Type B pancreatic cell (in vitro differentiated cells): ENCODE data around the gene CRYGB. TPM values are rescaled to one million over a fixed set of nuclear protein-coding genes. Genes with fewer than 3 reads are reported as not detected.

Source experiments
- DNase-seq: peaks from one replicate; pipeline ENCODE4 v3.0.0; 2021; ENCODE audit warnings: mixed read lengths; ENCODE audit not compliant: unreplicated experiment; ENCODE audit errors: extremely low spot score
- H3K27ac Mint-ChIP-seq: 2 replicates; pipeline ENCODE4 v1.8.0; 2021; ENCODE audit warnings: mild to moderate bottlenecking, mixed read lengths
- H3K27me3 Mint-ChIP-seq: 2 replicates; pipeline ENCODE4 v1.8.0; 2021; ENCODE audit warnings: mixed read lengths
- H3K36me3 Mint-ChIP-seq: 2 replicates; pipeline ENCODE4 v1.8.0; 2021; ENCODE audit warnings: mixed read lengths
- H3K4me1 Mint-ChIP-seq: one replicate; pipeline ENCODE4 v1.8.0; 2021; ENCODE audit warnings: mixed read lengths; ENCODE audit not compliant: unreplicated experiment
- H3K4me3 Mint-ChIP-seq: 2 replicates; pipeline ENCODE4 v1.8.0; 2021; ENCODE audit warnings: mild to moderate bottlenecking, mixed read lengths
- H3K9me3 Mint-ChIP-seq: 2 replicates; pipeline ENCODE4 v1.8.0; 2021; ENCODE audit warnings: mixed read lengths
- total RNA-seq: library from RNA; stranded (reverse); gene quantifications from 2 replicates; pipeline ENCODE4 v1.2.1, GENCODE V29; 2021; ENCODE audit warnings: low replicate concordance
- TF ChIP-seq, protein P1 (sequence below): fragments of 200-600 bp; sonication (generic); conservative IDR thresholded peaks from 2 replicates; pipeline ENCODE4 v1.5.0; 2021; ENCODE audit warnings: antibody characterized with exemption, mild to moderate bottlenecking

CRYGB gene
- total RNA-seq, 1 donor from 2014 or later = not detected

DNA sequence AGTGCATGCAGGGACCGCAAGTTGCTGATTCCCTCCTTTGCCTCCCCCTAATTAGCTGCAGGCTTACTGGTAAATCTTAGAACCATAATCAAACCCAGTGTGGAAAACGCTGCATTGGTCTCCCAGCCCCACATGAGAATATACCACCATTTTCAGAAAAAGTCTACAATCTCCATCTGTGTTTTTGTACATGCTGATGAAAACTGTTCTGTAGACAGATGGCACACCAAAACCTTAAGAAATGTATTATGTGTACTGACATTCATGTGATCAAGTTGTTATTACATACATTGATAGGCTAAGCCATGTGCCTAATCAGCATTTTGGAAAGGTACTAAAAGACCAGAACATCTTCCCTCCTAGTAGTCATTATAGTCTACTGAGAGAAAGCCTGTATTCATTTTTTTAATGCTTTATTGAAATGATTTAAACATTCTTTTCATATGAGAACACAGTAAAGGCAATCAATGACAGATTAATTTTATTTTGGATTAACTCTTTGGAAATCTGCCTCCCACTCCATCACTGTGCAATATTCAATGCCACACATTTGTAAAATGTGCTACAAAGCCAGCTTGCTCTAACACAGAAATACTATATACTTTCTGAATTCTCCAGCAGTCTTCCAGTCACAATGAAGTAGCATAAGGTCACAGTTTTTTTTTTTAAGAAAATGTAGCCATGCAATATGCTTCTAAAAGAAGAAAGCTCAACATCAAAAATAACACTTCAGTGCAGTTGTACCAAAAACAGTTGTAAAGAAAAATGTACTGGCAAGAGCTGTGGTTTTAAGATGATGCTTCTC lies 19.2 kb upstream of the CRYGB start:
- no peaks in the 10 kb centered on the region for H3K9me3 Mint-ChIP-seq
- no peak overlapping the region for H3K27ac Mint-ChIP-seq
- H3K4me3 Mint-ChIP-seq = no peak overlapping the region
- H3K27me3 Mint-ChIP-seq = no peaks in the 10 kb centered on the region
- DNase-seq = no peak
- no peaks in the 10 kb centered on the region for H3K36me3 Mint-ChIP-seq
- TF ChIP-seq, protein P1, sequence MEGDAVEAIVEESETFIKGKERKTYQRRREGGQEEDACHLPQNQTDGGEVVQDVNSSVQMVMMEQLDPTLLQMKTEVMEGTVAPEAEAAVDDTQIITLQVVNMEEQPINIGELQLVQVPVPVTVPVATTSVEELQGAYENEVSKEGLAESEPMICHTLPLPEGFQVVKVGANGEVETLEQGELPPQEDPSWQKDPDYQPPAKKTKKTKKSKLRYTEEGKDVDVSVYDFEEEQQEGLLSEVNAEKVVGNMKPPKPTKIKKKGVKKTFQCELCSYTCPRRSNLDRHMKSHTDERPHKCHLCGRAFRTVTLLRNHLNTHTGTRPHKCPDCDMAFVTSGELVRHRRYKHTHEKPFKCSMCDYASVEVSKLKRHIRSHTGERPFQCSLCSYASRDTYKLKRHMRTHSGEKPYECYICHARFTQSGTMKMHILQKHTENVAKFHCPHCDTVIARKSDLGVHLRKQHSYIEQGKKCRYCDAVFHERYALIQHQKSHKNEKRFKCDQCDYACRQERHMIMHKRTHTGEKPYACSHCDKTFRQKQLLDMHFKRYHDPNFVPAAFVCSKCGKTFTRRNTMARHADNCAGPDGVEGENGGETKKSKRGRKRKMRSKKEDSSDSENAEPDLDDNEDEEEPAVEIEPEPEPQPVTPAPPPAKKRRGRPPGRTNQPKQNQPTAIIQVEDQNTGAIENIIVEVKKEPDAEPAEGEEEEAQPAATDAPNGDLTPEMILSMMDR = no peak
- H3K4me1 Mint-ChIP-seq = no peaks in the 10 kb centered on the region

- no peak within 1 kb of the TSS for H3K27ac Mint-ChIP-seq
- DNase-seq = no peak
- no peaks in the 10 kb centered on the region for H3K4me1 Mint-ChIP-seq
Observed at GRCh38 chr2:208163489-208163888, 17.5 kb upstream of the CRYGB start, which contains the start of gene CRYGA. CRYGA (minus strand) TSS chr2:208163589; CDS start chr2:208163556, 33 bp downstream.

GRCh38 chr2:208156439-208156838 lies 10.5 kb upstream of the CRYGB start:
- H3K9me3 Mint-ChIP-seq = no peaks in the 10 kb centered on the region
- no peak overlapping the region for H3K27ac Mint-ChIP-seq
- no peaks in the 10 kb centered on the region for H3K4me1 Mint-ChIP-seq
- TF ChIP-seq, protein P1 = no peak
- no peaks in the 10 kb centered on the region for H3K27me3 Mint-ChIP-seq
- no peak for DNase-seq
- no peak overlapping the region for H3K4me3 Mint-ChIP-seq
- no peaks in the 10 kb centered on the region for H3K36me3 Mint-ChIP-seq

More at GRCh38 chr2:208163489-208163888, 17.5 kb upstream of the CRYGB start, which contains the start of gene CRYGA:
- TF ChIP-seq, protein P1 = no peak
- Mint-ChIP-seq H3K9me3 (no peaks in the 10 kb centered on the region), H3K4me3 (no peak within 1 kb of the TSS), H3K36me3 (no peaks in the 10 kb centered on the region), H3K27me3 (no peaks in the 10 kb centered on the region)

GRCh38 chr2:208153156-208153555 lies 7.2 kb upstream of the CRYGB start:
- Mint-ChIP-seq H3K4me3 (no peak overlapping the region), H3K36me3 (no peaks in the 10 kb centered on the region), H3K9me3 (no peaks in the 10 kb centered on the region), H3K27me3 (no peaks in the 10 kb centered on the region), H3K27ac (no peak overlapping the region), H3K4me1 (no peaks in the 10 kb centered on the region)
- no peak for DNase-seq
- TF ChIP-seq, protein P1 = no peak

- no peak overlapping the region for H3K4me3 Mint-ChIP-seq
Observed at GRCh38 chr2:208150956-208151355, 5.0 kb upstream of the CRYGB start.

More at GRCh38 chr2:208150956-208151355, 5.0 kb upstream of the CRYGB start:
- no peaks in the 10 kb centered on the region for H3K27me3 Mint-ChIP-seq
- no peaks in the 10 kb centered on the region for H3K9me3 Mint-ChIP-seq
- no peak for DNase-seq
- no peak overlapping the region for H3K27ac Mint-ChIP-seq
- no peaks in the 10 kb centered on the region for H3K4me1 Mint-ChIP-seq
- TF ChIP-seq, protein P1 = no peak
- no peaks in the 10 kb centered on the region for H3K36me3 Mint-ChIP-seq
